Neural cell (in vitro differentiated cells): ENCODE measurements around the gene NPAS2.

Experiments
- CTCF ChIP-seq: fragments of 450-650 bp; IDR thresholded peaks from 2 replicates; pipeline ENCODE4 v1.5.1; 2014; ENCODE audit warnings: antibody characterized with exemption, mild to moderate bottlenecking, moderate library complexity; ENCODE audit not compliant: poor library complexity, severe bottlenecking
- EP300 ChIP-seq: fragments of 450-650 bp; conservative IDR thresholded peaks from 2 replicates; pipeline ENCODE4 v1.6.1; 2014; ENCODE audit warnings: antibody characterized with exemption, mild to moderate bottlenecking, moderate library complexity; ENCODE audit not compliant: poor library complexity, severe bottlenecking
- EZH2 ChIP-seq: fragments of 200-600, 300-800 bp; shearing (Covaris generic), sonication (generic); IDR thresholded peaks from 2 replicates; pipeline ENCODE4 v1.6.1; 2014; ENCODE audit warnings: antibody characterized with exemption, low read length, borderline replicate concordance, mild to moderate bottlenecking; ENCODE audit not compliant: insufficient read depth, poor library complexity, severe bottlenecking
- MXI1 ChIP-seq: fragments of 450-650 bp; conservative IDR thresholded peaks from 2 replicates; pipeline ENCODE4 v1.6.1; 2014; ENCODE audit warnings: antibody characterized with exemption, mild to moderate bottlenecking; ENCODE audit not compliant: poor library complexity, severe bottlenecking
- REST ChIP-seq: IDR thresholded peaks from 2 replicates; pipeline ENCODE4 v1.6.1; 2012; ENCODE audit warnings: borderline replicate concordance
- TAF1 ChIP-seq: IDR thresholded peaks from 2 replicates; pipeline ENCODE4 v1.6.1; 2012; ENCODE audit warnings: low read depth

- TF ChIP-seq EP300 (no peak), EZH2 (no peak), CTCF (no peak), TAF1 (no peak), REST (no peak), MXI1 (no peak)
Measured at GRCh38 chr2:100982431-100982861, 162.5 kb downstream of the NPAS2 start.
